HL-60 (cell line): ENCODE measurements around the gene LHX2.

ENCODE experiments used
- DNase-seq, 2 experiments: peaks; one replicate each; pipeline ENCODE4 v3.0.0-alpha.2; 2010 to 2020; ENCODE audit warnings: low read depth in 1 of 2, low spot score in 1 of 2
- H3K27ac ChIP-seq: fragments of 250-450 bp; sonication (Bioruptor Pico); replicated peaks from 2 replicates; pipeline ENCODE4 v1.5.1; 2020; ENCODE audit warnings: mild to moderate bottlenecking, moderate library complexity
- H3K27me3 ChIP-seq: fragments of 250-450 bp; sonication (Bioruptor Pico); 2 replicates; pipeline ENCODE4 v1.5.1; 2021; ENCODE audit warnings: mild to moderate bottlenecking, moderate library complexity; ENCODE audit not compliant: insufficient read depth, poor library complexity, severe bottlenecking
- H3K4me3 ChIP-seq: replicated peaks from 2 replicates; pipeline ENCODE4 v1.5.1; 2011; ENCODE audit warnings: mild to moderate bottlenecking, control low read depth, low read length; ENCODE audit not compliant: insufficient read depth
- CTCF ChIP-seq: IDR thresholded peaks from one replicate; pipeline ENCODE4 v1.5.1; 2011; ENCODE audit warnings: low read length, control low read depth, inconsistent platforms; ENCODE audit not compliant: insufficient read depth
- GABPA ChIP-seq: IDR thresholded peaks from 2 replicates; pipeline ENCODE4 v1.6.1; 2012; ENCODE audit warnings: low read depth
- POLR2AphosphoS5 ChIP-seq: IDR thresholded peaks from 2 replicates; pipeline ENCODE4 v1.6.1; 2012; ENCODE audit warnings: low read depth
- SPI1 ChIP-seq: IDR thresholded peaks from 2 replicates; pipeline ENCODE4 v1.6.1; 2012; ENCODE audit warnings: low read depth, mild to moderate bottlenecking, borderline replicate concordance
- TF ChIP-seq, protein P1 (sequence below): IDR thresholded peaks from 2 replicates; pipeline ENCODE4 v1.6.1; 2012; ENCODE audit warnings: low read depth; ENCODE audit not compliant: insufficient replicate concordance

LHX2 gene

DNA sequence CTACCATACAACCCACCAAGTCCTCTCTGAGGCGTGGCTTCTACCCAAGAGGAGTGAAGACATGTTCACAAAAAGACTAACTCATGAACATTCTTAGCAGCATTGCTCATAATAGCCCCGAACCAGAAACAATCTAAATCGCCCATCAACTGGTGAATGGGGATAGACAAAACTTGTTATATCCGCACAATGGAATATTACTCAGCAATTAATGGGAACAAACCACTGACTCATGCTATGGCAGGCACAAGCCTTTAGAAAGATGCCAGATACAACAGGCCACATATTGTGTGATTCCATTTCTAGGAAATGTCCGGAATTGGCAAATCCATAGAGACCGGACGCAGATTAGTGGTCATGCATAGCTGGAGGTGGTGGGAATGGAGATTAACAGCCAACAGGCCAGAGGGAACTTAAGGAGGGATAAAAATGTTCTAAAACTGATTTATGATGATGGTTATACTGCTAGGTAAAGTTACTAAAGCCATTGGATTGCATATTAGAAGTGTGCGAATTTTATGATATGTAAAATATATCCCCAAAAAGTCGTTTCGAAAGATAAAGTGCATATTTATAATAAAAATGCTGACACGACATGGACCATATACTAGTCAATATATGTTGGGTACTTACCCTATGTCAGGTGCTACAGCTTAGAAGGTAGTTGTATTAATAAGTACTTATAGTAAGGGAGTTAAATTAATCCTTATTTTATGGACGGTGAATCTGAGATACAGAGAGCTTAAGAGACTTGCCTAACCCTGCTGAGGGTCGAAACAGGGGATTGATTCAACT is 55.4 kb downstream of the LHX2 start:
- H3K27me3 ChIP-seq: no peaks in the 10 kb centered on the region
- TF ChIP-seq POLR2AphosphoS5 (no peak), SPI1 (no peak), GABPA (no peak), CTCF (no peak)
- TF ChIP-seq, protein P1, sequence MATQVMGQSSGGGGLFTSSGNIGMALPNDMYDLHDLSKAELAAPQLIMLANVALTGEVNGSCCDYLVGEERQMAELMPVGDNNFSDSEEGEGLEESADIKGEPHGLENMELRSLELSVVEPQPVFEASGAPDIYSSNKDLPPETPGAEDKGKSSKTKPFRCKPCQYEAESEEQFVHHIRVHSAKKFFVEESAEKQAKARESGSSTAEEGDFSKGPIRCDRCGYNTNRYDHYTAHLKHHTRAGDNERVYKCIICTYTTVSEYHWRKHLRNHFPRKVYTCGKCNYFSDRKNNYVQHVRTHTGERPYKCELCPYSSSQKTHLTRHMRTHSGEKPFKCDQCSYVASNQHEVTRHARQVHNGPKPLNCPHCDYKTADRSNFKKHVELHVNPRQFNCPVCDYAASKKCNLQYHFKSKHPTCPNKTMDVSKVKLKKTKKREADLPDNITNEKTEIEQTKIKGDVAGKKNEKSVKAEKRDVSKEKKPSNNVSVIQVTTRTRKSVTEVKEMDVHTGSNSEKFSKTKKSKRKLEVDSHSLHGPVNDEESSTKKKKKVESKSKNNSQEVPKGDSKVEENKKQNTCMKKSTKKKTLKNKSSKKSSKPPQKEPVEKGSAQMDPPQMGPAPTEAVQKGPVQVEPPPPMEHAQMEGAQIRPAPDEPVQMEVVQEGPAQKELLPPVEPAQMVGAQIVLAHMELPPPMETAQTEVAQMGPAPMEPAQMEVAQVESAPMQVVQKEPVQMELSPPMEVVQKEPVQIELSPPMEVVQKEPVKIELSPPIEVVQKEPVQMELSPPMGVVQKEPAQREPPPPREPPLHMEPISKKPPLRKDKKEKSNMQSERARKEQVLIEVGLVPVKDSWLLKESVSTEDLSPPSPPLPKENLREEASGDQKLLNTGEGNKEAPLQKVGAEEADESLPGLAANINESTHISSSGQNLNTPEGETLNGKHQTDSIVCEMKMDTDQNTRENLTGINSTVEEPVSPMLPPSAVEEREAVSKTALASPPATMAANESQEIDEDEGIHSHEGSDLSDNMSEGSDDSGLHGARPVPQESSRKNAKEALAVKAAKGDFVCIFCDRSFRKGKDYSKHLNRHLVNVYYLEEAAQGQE: no peak
- H3K27ac ChIP-seq: no peak overlapping the region
- DNase-seq: no peak
- H3K4me3 ChIP-seq: no peak overlapping the region

DNA sequence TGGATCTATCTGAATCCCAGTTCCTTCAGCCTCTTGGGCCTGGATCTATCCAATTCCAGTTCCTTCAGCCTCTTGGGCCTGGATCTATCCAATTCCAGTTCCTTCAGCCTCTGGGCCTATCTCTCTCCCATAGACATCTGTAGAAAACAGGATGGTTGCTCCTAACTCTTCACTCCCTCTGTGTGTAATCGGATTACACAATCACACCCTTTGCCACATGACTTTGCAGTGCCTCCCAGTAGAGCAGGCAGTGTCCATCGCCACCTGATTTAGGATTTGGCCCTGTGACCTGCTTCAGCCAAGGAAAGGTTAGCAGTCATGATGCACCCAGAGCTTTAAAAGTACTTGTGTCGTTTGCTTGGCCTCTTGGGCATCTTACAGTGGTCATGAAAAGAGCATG is 56.7 kb downstream of the LHX2 start:
- Histone ChIP-seq H3K27ac (no peak overlapping the region), H3K27me3 (no peaks in the 10 kb centered on the region), H3K4me3 (no peak overlapping the region)
- TF ChIP-seq SPI1: no peak
- TF ChIP-seq POLR2AphosphoS5: no peak
- TF ChIP-seq, protein P1: no peak
- TF ChIP-seq CTCF: no peak
- no peak for TF ChIP-seq GABPA
- DNase-seq: no peak

DNA sequence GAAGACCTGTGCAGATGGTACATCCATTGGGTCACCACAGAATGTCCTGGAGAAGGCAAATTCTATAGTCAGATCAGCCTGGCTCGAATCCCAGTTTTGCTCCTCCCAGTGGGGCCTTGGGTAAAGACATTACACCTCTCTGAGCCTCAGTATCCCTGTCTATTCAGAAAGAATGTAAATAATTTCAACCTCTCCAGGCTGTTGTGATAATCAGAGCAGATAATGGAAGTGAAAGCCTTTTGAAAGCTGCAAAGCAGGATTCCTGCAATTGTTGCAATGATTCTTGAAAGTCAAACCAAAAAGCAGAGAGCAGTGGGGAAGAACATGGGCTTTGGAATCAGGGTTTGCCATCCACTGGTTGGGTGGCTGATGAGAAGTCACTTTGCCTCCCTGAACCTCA is 63.2 kb downstream of the LHX2 start:
- TF ChIP-seq GABPA (no peak), CTCF (no peak), SPI1 (no peak), POLR2AphosphoS5 (no peak)
- TF ChIP-seq, protein P1: no peak
- Histone ChIP-seq H3K27ac (no peak overlapping the region), H3K27me3 (no peaks in the 10 kb centered on the region), H3K4me3 (no peak overlapping the region)
- no peak for DNase-seq
